Sigmoid colon (tissue), 4 donors: ENCODE data around the gene CHRNB1.

Experiments used
- CTCF ChIP-seq, 4 experiments: fragments of 450-650 bp in 3 of 4; fragments of 200-600 bp in 1 of 4; IDR thresholded peaks; one replicate each; pipeline ENCODE4 v1.5.1; 2016 to 2019; ENCODE audit warnings: antibody characterized with exemption in 4 of 4, mild to moderate bottlenecking in 3 of 4, moderate library complexity in 2 of 4
- EP300 ChIP-seq, 4 donors: sonication (generic); formaldehyde crosslinking; IDR thresholded peaks; one replicate each; pipeline ENCODE4 v1.6.1; 2017; ENCODE audit warnings: antibody characterized with exemption in 4 of 4
- POLR2A ChIP-seq, 2 donors: fragments of 450-650 bp; IDR thresholded peaks; one replicate each; pipeline ENCODE4 v1.6.1; 2016; ENCODE audit warnings: antibody characterized with exemption in 2 of 2, mild to moderate bottlenecking in 2 of 2, moderate library complexity in 2 of 2
- POLR2AphosphoS5 ChIP-seq, 4 donors: sonication (generic); formaldehyde crosslinking; IDR thresholded peaks; one replicate each; pipeline ENCODE4 v1.6.1; 2017; ENCODE audit warnings: antibody characterized with exemption in 4 of 4

GRCh38 chr17:7410634-7411426 lies 34.0 kb upstream of the CHRNB1 start:
- TF ChIP-seq CTCF (IDR thresholded peaks at IDR 0.05) (no peak), POLR2A (IDR thresholded peaks at IDR 0.05) (no peak), POLR2AphosphoS5 (IDR thresholded peaks at IDR 0.05) (no peak), EP300 (IDR thresholded peaks at IDR 0.05) (no peak)
